GM12892 (cell line): ENCODE data around the gene FBRSL1.

ENCODE experiments used
- POLR2A ChIP-seq: IDR thresholded peaks from 2 replicates; pipeline ENCODE4 v1.6.1; 2011; ENCODE audit warnings: low read depth, low read length, control low read depth
- POLR2AphosphoS5 ChIP-seq: IDR thresholded peaks from 2 replicates; pipeline ENCODE4 v1.6.1; 2011; ENCODE audit warnings: low read depth, low read length, control low read depth
- TAF1 ChIP-seq: IDR thresholded peaks from 2 replicates; pipeline ENCODE4 v1.6.1; 2011; ENCODE audit warnings: low read depth, mild to moderate bottlenecking, control low read depth, low read length, borderline replicate concordance

DNA sequence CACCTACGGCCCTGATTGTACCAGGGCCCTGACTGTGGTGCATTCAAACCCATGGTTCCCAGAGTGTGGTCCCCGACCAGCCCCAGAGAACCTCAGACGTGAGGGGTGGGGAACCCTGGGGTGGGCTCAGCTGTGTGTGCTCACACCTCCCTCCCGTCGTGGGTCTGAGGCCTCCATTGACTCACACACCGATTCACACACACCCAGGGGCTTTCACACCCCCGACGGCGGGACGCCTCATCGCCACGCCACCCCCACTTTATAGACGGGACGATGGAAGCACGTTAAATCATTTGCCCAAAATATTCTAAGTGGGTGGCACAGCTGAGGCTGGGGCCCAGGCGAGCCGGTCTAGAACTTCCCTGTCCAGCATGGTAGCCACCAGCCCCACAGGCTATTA is 3.4 kb upstream of the FBRSL1 start:
- TF ChIP-seq POLR2A (no peak), POLR2AphosphoS5 (no peak), TAF1 (no peak)
